Measurements from ENCODE around the gene TMEM132C. TPM values are rescaled to one million over a fixed set of nuclear protein-coding genes. Genes with fewer than 3 reads are reported as not detected.

TMEM132C gene
- total and polyA plus RNA-seq, 2 donors (not counting 3 experiments of a cell fraction or from before 2014, with no cell fraction given) = not detected

GRCh38 chr12:128421375-128421774 lies 154.4 kb downstream of the TMEM132C start:
- dilution Hi-C loops (cut with MboI; ENCODE audit: extremely low pct_ligation_motif_present, low sequenced_read_pairs) = no loop called here

GRCh38 chr12:128423205-128423604 lies 156.2 kb downstream of the TMEM132C start:
- Histone ChIP-seq H2AFZ (ENCODE audit: low read depth, low read length) (no peak overlapping the region), H4K20me1 (replicated peaks; ENCODE audit: control insufficient read depth, extremely low read depth, insufficient read depth, low read length) (no peaks in the 10 kb centered on the region), H3K9me3 (replicated peaks; ENCODE audit: control insufficient read depth, insufficient read depth, low read length) (peaks cover 8% of the 10 kb centered on the region), H3K27me3 (ENCODE audit: control insufficient read depth in 2 of 2, insufficient read depth in 2 of 2, low read length in 2 of 2) (no peaks in the 10 kb centered on the region), H3K79me2 (ENCODE audit: control insufficient read depth, insufficient read depth, low read length) (no peaks in the 10 kb centered on the region), H3K36me3 (ENCODE audit: control insufficient read depth in 2 of 2, extremely low read depth in 1 of 2, insufficient read depth in 2 of 2, low read length in 2 of 2) (no peaks in the 10 kb centered on the region), H3K27ac (ENCODE audit: insufficient read depth, low read depth, low read length) (no peak overlapping the region), H3K4me2 (ENCODE audit: insufficient read depth, low read length) (no peak overlapping the region), H3K9me1 (replicated peaks; ENCODE audit: control insufficient read depth, extremely low read depth, insufficient read depth, low read length) (no peaks in the 10 kb centered on the region), H3K4me3 (replicated peaks in 1 of 3; ENCODE audit: insufficient read depth in 1 of 3, low read depth in 1 of 3, low read length in 3 of 3) (no peak overlapping the region), H3K4me1 (ENCODE audit: control insufficient read depth, extremely low read depth, insufficient read depth, low read length) (no peaks in the 10 kb centered on the region), H3K9ac (replicated peaks; ENCODE audit: extremely low read depth, insufficient read depth, low read length) (no peak overlapping the region)
- no peak for FAIRE-seq
- ChIA-PET POLR2A (no interaction called here), CTCF (no interaction called here)
- BruUV-seq (replicated peaks) = no TSS peak
- DNase-seq (ENCODE audit: low read depth, low spot score) = no peak
- dilution Hi-C loops (cut with MboI; ENCODE audit: extremely low pct_ligation_motif_present, low sequenced_read_pairs) (no loop called here), intact Hi-C loops (cut with micrococcal nuclease) (no loop called here)
- TF ChIP-seq GATA2 (IDR thresholded peaks at IDR 0.05; ENCODE audit: insufficient read depth, insufficient read length, low read depth, low read length) (no peak), CTCF (IDR thresholded peaks at IDR 0.05; ENCODE audit: extremely low read depth in 1 of 2, insufficient read depth in 1 of 2, low read depth in 1 of 2, low read length in 2 of 2) (no peak), FOS (IDR thresholded peaks at IDR 0.05; ENCODE audit: borderline replicate concordance, insufficient read depth, low read length) (no peak), POLR2AphosphoS5 (IDR thresholded peaks at IDR 0.05; ENCODE audit: insufficient read depth, low read depth, low read length) (no peak), POLR2A (IDR thresholded peaks at IDR 0.05; ENCODE audit: low read depth, low read length) (no peak), JUN (IDR thresholded peaks at IDR 0.05; ENCODE audit: borderline replicate concordance, insufficient read depth, insufficient read length, low read depth) (no peak)

More at GRCh38 chr12:128421375-128421774, 154.4 kb downstream of the TMEM132C start:
- no peak for TF ChIP-seq POLR2AphosphoS5 (IDR thresholded peaks at IDR 0.05; ENCODE audit: insufficient read depth, low read depth, low read length)
- no peak for TF ChIP-seq GATA2 (IDR thresholded peaks at IDR 0.05; ENCODE audit: insufficient read depth, insufficient read length, low read depth, low read length)
- no peak for TF ChIP-seq POLR2A (IDR thresholded peaks at IDR 0.05; ENCODE audit: low read depth, low read length)
- TF ChIP-seq, protein P1, sequence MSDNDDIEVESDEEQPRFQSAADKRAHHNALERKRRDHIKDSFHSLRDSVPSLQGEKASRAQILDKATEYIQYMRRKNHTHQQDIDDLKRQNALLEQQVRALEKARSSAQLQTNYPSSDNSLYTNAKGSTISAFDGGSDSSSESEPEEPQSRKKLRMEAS (IDR thresholded peaks at IDR 0.05; ENCODE audit: insufficient read depth, insufficient read length) = no peak
- TF ChIP-seq FOS (IDR thresholded peaks at IDR 0.05; ENCODE audit: borderline replicate concordance, insufficient read depth, low read length) = no peak
- no peaks in the 10 kb centered on the region for H3K9me1 ChIP-seq (replicated peaks; ENCODE audit: control insufficient read depth, extremely low read depth, insufficient read depth, low read length)
- FAIRE-seq (no peak), DNase-seq (ENCODE audit: low read depth, low spot score) (no peak)
- no peak overlapping the region for H3K27ac ChIP-seq (ENCODE audit: insufficient read depth, low read depth, low read length)
- intact Hi-C loops (cut with micrococcal nuclease) = no loop called here
- no TSS peak for BruUV-seq (replicated peaks)
- no peak overlapping the region for H2AFZ ChIP-seq (ENCODE audit: low read depth, low read length)
- H3K4me2 ChIP-seq (ENCODE audit: insufficient read depth, low read length) = no peak overlapping the region
- H4K20me1 ChIP-seq (replicated peaks; ENCODE audit: control insufficient read depth, extremely low read depth, insufficient read depth, low read length) = no peaks in the 10 kb centered on the region
- H3K79me2 ChIP-seq (ENCODE audit: control insufficient read depth, insufficient read depth, low read length) = no peaks in the 10 kb centered on the region
- ChIA-PET CTCF (no interaction called here), POLR2A (no interaction called here)
- H3K9ac ChIP-seq (replicated peaks; ENCODE audit: extremely low read depth, insufficient read depth, low read length) = no peak overlapping the region
- H3K9me3 ChIP-seq (replicated peaks; ENCODE audit: control insufficient read depth, insufficient read depth, low read length) = peaks cover 9% of the 10 kb centered on the region
- H3K4me1 ChIP-seq (ENCODE audit: control insufficient read depth, extremely low read depth, insufficient read depth, low read length) = no peaks in the 10 kb centered on the region
- H3K27me3 ChIP-seq (ENCODE audit: control insufficient read depth in 2 of 2, insufficient read depth in 2 of 2, low read length in 2 of 2) = no peaks in the 10 kb centered on the region
- H3K36me3 ChIP-seq (ENCODE audit: control insufficient read depth in 2 of 2, extremely low read depth in 1 of 2, insufficient read depth in 2 of 2, low read length in 2 of 2) = no peaks in the 10 kb centered on the region
- H3K4me3 ChIP-seq (replicated peaks in 1 of 3; ENCODE audit: insufficient read depth in 1 of 3, low read depth in 1 of 3, low read length in 3 of 3) = no peak overlapping the region

Measured in endothelial cell of umbilical vein (primary cell).